NOMO-1 treated with DMSO at 0.1 percent for 48 hours (cell line): ENCODE results near the gene PCGF5.
"Not testable (repeated sequence)": the region's sequence is repeated elsewhere in the genome, so short reads cannot be mapped to it uniquely, and the experiment has no call there.

Experiments used
- DNase-seq: peaks from one replicate; lab custom pipeline; 2025; ENCODE audit not compliant: unreplicated experiment; lab: John Stamatoyannopoulos, UW

PCGF5 gene

DNA sequence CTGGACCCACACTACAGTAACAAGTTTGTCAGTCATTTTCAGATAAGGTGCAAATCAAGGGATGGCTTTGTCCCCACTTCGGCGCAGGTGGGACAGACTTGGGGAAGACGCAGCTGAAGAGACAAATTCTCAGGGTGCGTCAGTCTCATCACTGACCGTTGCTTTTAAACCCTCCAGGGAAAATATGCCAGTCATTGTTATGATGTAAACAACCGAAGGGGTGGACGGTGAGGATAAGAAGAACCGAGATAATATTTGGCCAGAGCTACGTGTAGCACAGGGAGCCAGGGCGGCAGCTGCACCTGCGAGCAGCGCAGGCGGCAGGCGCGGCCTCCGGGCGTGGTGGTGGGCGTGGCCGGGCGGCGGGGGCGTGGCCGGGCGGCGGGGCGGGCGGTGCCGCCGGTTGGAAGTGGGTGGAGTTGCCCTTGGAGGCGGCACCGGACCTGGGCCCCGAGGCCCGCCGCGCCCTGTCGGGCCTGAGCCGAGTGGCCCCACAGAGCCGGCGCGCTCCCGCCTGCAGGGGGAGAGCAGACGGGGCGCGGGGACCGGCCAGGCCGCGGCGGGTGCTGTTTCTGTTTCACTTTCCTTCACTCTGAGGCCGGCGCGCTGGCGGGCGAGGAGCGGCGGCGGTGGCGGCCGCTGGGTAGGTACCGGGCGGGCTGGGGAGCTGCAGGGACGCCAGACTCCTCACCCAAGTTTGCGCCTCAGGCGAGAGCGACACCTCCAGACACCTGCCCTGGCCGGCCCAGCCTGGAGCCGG is at the start of gene PCGF5:
PCGF5 (plus strand) TSS at position 470 of the 760 bp plus-strand sequence. CDS start 2,209 bp downstream, outside the sequence.
- peak; percentile 86 for DNase-seq

- no peak for DNase-seq
Measured at GRCh38 chr10:91171485-91171884, 49.0 kb upstream of the PCGF5 start.

DNA sequence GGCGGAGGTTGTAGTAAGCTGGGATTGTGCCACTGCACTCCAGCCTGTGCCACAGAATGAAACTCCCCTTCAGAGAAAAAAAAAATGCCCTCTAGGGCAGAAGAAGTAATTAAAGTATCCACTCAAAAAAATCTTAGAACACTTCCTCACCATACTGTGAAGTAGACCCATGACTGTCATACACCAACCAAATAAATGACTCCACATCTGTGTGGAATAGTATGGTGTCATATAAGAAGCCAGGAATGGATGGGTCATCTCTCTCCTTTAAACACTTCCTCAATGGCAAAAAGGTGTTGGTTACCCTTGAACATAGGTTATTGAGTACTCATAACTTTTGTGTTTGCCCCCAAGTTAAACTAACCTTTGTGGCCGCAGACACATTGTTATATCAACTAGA is 48.1 kb upstream of the PCGF5 start:
- no peak for DNase-seq

GRCh38 chr10:91185239-91185875 is 35.1 kb upstream of the PCGF5 start:
- DNase-seq, result no peak

- no peak for DNase-seq
Measured at GRCh38 chr10:91187156-91187555, 33.3 kb upstream of the PCGF5 start.

GRCh38 chr10:91188010-91188409 is 32.5 kb upstream of the PCGF5 start:
- not testable (repeated sequence) for DNase-seq

DNA sequence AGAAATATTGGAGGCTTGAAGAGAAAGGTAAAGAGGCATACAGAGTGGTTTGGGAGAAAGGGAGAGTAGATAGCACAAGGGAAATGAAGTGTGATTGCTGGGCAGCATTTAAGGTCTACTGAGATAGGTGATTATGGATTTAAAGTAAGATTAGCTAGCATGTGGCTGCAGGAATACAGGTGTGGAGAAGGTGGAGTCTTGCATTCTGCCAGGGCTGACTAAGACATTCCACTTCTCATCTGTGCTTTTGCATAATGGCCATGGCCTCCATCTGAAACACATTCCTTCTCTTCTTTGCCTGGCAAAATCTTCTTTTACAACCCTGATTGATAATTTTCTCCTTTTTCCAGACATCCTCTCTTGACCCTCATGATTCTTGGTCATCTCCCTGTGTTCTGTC is 31.6 kb upstream of the PCGF5 start:
- DNase-seq, result no peak

DNA sequence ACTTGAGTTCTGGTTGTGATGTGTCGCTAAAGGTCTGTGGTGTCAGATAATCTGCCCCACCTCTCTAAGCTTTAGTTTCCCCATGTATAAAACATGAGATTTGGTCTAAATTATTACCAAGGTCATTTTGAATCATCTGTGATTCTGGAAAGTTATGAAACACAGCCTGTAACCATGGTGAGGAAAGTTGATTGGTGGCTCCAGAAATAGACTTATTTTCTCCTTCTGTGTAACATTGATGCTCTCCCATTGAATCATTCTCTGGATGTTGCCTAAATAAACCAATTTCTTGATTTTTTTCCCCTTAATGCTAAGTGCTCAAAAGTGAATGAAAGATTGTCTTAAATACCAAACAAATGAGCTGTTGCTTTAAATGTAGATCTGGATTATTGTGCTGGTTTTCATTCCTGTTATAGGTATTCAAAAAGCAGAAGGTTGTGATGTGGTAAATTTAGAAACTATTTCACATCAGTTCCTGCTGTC is 30.0 kb upstream of the PCGF5 start:
- DNase-seq, result peak; percentile 50

GRCh38 chr10:91190876-91191583 is 29.4 kb upstream of the PCGF5 start:
- DNase-seq, result no peak

- no peak for DNase-seq
Measured at GRCh38 chr10:91191584-91191919, 28.9 kb upstream of the PCGF5 start.

DNA sequence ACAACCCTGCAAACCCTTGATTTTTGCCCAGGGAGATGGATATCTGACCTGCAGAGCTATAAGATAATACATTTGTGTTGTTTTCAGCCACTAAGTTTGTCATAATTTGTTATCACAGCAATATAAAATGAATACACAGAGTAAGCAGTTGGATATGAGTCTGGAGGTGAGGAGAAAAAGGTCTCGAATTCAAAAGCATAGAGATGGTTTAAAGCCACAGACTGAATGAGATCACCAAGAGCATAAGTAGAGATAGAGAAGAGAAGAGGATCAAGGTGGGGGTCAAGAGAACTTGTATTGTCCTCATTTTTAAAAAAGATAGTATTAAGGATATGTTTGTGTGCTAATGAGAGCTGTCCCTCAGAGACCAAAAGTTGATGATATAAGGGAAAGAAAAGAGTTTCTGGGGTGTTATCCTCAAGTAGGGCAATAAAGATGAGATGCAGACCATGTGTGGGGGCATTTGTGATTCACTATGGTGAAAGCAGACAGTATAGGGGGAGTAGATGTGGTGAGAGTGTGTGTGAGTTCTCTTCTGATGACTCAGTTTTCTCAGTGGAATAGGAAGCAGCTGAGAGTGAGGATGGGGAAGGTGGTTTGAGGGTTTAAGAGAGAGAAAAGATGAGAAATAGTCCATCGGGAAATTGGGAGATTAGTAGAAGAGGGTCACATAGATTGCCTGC is 25.8 kb upstream of the PCGF5 start:
- DNase-seq, result no peak

DNA sequence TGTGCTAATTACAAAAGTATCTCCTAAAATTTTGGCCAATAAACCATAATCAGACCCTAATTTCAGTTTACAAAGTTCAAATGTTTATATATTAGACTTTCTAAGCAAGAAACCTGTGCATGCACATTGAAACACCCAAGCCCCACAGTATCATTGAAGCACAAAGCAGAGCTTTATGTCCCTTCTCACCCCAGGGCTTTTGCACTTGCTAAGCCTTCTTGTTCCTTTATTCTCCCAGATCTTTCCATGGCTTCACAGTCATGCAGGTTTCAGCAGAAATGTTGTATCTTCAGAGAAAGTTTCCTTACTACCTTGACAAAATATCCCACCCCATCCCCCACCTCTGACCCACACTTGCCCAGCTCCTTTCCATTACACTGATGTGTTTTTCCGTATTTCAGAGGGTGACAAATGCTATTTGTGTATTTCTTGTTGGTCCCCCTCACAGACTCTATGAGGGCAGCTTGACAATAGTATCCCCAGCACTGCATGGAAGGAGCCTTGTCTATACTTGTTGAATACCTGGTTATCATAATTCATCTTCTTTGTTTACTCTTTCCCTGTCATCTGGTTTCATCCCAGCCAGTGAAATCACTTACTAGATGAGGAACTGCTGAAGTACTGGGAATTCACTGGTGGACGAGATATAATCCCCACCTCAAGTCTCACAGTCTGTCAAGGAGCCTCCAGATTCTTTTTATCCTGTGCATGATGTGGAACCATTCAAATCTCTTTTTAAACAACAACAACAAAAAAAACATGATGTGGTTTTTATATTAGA is 24.0 kb upstream of the PCGF5 start:
- no peak for DNase-seq

DNA sequence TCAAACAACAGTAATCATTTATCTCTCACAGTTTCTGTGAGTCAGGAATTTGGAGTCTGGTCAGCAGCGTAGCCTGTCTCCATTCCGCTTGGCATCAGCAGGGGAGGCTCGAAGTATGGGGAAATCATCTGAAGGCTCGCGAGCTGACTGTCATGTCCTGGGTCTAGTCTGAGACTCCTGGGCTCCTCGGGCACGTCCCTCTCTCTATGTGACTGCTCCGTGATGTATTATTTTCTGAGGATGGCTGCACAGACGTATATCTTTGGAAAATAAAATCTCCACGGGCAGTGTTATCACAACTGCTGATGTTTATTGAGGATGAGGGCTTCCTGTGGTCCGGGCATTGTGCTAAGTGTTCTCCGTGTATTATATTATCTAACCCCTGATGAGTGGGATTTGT is 23.3 kb upstream of the PCGF5 start:
- no peak for DNase-seq

GRCh38 chr10:91198781-91199180 is 21.7 kb upstream of the PCGF5 start:
- DNase-seq, result peak; percentile 89

- DNase-seq, result no peak
Measured at GRCh38 chr10:91200314-91201212, 19.9 kb upstream of the PCGF5 start.

DNA sequence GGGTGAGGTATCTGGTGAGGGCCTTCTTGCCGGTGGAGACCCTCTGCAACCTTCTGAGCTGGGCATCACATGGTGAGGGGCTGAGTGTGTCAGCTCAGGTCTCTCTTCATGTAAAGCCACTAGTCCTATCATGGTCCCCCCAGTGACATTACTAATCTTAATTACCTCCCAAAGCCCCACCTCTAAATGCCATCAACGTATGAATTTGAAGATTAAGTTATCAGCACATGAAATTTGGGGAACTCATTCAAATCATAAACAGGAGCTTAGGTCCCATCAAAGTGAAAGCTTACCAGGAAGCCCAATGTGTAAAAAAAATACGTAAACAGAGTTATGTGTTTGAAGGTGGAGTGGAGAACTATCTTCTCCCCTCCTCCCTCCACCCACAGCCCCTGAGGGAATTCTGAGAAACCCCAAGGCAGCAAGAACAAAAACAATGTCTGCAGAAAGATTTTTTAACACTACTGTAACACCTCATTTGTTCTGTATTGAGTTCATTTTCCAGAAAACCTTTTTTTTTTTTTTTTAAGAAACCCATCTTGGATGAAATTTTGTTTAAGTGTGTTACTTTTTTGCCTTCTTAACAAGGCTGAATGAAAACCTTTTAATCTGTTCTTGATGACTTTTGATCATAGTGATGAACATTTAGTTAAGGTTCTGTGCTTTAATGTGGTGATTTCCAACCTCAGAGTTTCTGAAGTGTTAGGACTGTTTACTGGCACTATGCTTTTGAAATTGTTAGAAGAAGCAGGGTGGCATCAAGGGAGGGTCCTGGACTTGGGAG is 19.1 kb upstream of the PCGF5 start:
- DNase-seq, result no peak

DNA sequence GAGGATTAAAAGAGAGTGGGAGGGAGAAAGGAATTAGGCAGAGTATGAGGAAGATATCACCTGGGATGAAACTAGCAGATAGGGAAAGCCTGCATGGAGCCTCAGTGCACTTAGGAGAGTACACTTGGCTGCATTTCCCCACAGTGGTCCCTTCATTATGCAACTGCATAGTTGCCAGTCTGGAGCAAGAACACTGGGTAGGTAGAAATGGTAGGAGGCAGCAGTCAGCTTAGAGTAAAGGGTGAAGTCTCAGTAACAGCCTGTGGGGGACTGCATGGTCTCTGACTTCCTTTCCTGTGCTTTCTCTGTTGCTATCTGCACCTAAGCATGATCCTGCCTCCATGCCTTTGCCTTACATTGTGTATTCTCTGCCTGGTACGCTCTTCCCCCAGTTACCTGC is 14.0 kb upstream of the PCGF5 start:
- DNase-seq, result no peak

- no peak for DNase-seq
Measured at GRCh38 chr10:91206837-91207474, 13.5 kb upstream of the PCGF5 start.
